ENCODE results near the gene HCFC2. TPM values are rescaled to one million over a fixed set of nuclear protein-coding genes. Genes with fewer than 3 reads are reported as not detected.

HCFC2 gene
- total and polyA plus RNA-seq, 2 of the 4 experiments (the other 2 are of a cell fraction) = 12.0 to 34.2 TPM

- no CpG with 5 or more reads among the region's 1 CpG for WGBS, 2 experiments (ENCODE audit: extremely low coverage in 2 of 2, insufficient read length in 1 of 2)
These were observed 26.4 kb downstream of the HCFC2 start for GRCh38 chr12:104090685-104091084.

More at GRCh38 chr12:104090685-104091084, 26.4 kb downstream of the HCFC2 start:
- Histone ChIP-seq H2BK20ac (ENCODE audit: low read depth, low read length) (peak overlapping the region; percentile 77; the same call in 1 of the 2 replicates), H4K91ac (ENCODE audit: insufficient read depth, low read depth, low read length) (peak overlapping the region; percentile 95; the same call in 1 of the 2 replicates), H3K36me3 (ENCODE audit: control insufficient read depth, insufficient read depth, low read length) (peaks cover 24% of the 10 kb centered on the region), H3K18ac (ENCODE audit: low read depth, low read length) (peak overlapping the region; percentile 80; the same call in 1 of the 2 replicates), H4K5ac (ENCODE audit: low read depth, low read length) (no peak overlapping the region; the same call in 1 of the 2 replicates), H4K20me1 (ENCODE audit: insufficient read depth, low read length) (no peaks in the 10 kb centered on the region), H3K4ac (ENCODE audit: low read depth, low read length) (peak overlapping the region; percentile 95; the same call in 1 of the 2 replicates), H4K8ac (ENCODE audit: low read depth in 2 of 2, low read length in 2 of 2) (peak overlapping the region; percentile 57 to 84; a peak in 2 of 4 replicates), H2AK5ac (ENCODE audit: low read depth, low read length) (no peak overlapping the region; the same call in 1 of the 2 replicates), H3K9me3 (ENCODE audit: control insufficient read depth, insufficient read depth, low read length) (no peaks in the 10 kb centered on the region), H2AK9ac (replicated peaks; ENCODE audit: low read depth, low read length, poor library complexity) (no peak overlapping the region), H3K79me1 (ENCODE audit: low read depth in 1 of 2, low read length in 2 of 2) (peaks cover 0 to 21% of the 10 kb centered on the region in 2 experiments; a peak in 3 of 4 replicates), H3K4me2 (ENCODE audit: low read depth, low read length) (no peak overlapping the region), H3K9me1 (ENCODE audit: insufficient read depth, low read length) (peaks cover 4% of the 10 kb centered on the region), H2BK120ac (ENCODE audit: low read depth, low read length) (peak overlapping the region; percentile 92; the same call in 1 of the 2 replicates), H3K56ac (ENCODE audit: extremely low read depth, insufficient read depth, low read length) (no peak overlapping the region), H3K23ac (ENCODE audit: low read depth, low read length) (no peak overlapping the region), H3K9ac (ENCODE audit: low read depth, low read length) (no peak overlapping the region), H2BK5ac (ENCODE audit: low read depth, low read length, poor library complexity, severe bottlenecking) (peak overlapping the region; percentile 90), H3K14ac (replicated peaks; ENCODE audit: low read depth, low read length) (0 out of 2 replicates have a peak overlapping the region, but pooled peaks have one; percentile 29), H2AFZ (replicated peaks; ENCODE audit: low read length, poor library complexity) (no peak overlapping the region), H3K27ac (ENCODE audit: insufficient read depth, low read length) (peak overlapping the region; percentile 86; the same call in 1 of the 2 replicates), H2BK15ac (ENCODE audit: low read depth, low read length) (peak overlapping the region; percentile 94; the same call in 2 of the 3 replicates), H3K4me3 (ENCODE audit: insufficient read depth, low read depth, low read length) (no peak overlapping the region), H3K4me1 (ENCODE audit: control insufficient read depth, insufficient read depth, low read length) (peaks cover 13% of the 10 kb centered on the region), H3K27me3 (ENCODE audit: control insufficient read depth, insufficient read depth, low read length) (no peaks in the 10 kb centered on the region)
- POLR2A ChIA-PET (ENCODE audit: unreplicated experiment) = interaction anchor here (0.6 kb wide), 1 partner anchor 127 kb away, joined by 6 read pairs; no protein-coding TSS in a partner anchor
- intact Hi-C loops (cut with micrococcal nuclease) = no loop called here
- no peak for TF ChIP-seq FOS (IDR thresholded peaks at IDR 0.05; ENCODE audit: low read depth, low read length)
- TF ChIP-seq, protein P1, sequence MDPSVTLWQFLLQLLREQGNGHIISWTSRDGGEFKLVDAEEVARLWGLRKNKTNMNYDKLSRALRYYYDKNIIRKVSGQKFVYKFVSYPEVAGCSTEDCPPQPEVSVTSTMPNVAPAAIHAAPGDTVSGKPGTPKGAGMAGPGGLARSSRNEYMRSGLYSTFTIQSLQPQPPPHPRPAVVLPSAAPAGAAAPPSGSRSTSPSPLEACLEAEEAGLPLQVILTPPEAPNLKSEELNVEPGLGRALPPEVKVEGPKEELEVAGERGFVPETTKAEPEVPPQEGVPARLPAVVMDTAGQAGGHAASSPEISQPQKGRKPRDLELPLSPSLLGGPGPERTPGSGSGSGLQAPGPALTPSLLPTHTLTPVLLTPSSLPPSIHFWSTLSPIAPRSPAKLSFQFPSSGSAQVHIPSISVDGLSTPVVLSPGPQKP (IDR thresholded peaks at IDR 0.05; ENCODE audit: borderline replicate concordance, low read depth, low read length) = no peak
- no peak for TF ChIP-seq RCOR1 (IDR thresholded peaks at IDR 0.05; ENCODE audit: insufficient replicate concordance, low read length)
- no peak for TF ChIP-seq CEBPB (IDR thresholded peaks at IDR 0.05; ENCODE audit: low read depth, low read length)
- dilution Hi-C loops (cut with HindIII; ENCODE audit: low sequenced_read_pairs, unreplicated experiment) = no loop called here
- BruUV-seq (replicated peaks) = no TSS peak
- CTCF ChIA-PET = no interaction called here
- in situ Hi-C loops (cut with MboI; ENCODE audit: low sequenced_read_pairs) = no loop called here
- DNase-seq (no peak), ATAC-seq (ENCODE audit: low read depth) (no peak)

Data from IMR-90 (cell line).